ENCODE results near the gene MPC2.

Gene MPC2

DNA sequence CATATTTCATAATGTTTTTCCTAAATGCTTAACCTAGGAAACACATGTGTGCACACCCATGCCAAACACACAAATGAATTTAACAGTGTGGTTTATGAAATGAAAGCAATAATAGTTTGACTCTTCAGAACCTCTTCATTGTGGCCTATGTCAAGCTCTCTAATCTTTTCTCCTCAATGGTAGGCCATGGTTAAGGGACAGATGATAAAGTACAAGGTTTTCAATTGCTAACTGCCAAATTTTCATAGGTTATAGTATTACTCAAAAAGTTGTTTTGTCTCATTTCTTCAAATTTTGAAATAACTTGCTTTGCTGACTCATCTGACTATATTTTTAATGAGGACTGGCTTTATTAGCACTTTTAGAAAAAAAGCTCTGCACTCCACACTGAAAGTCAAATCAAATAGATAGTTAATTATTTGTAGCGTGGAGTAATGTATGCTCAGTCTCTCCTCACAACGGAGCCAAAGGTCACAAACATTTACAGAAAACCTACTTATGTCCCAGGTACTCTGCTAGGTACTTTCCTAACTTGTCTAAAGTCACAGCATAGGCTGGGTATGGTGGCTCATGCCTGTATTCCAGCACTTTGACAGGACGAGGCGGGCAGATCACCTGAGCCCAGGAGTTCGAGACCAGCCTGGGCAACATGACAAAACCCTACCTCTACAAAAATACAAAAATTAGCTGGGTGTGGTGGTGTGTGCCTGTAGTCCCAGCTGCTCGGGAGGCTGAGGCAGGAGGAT is 19.9 kb downstream of the MPC2 start:
- TF ChIP-seq, protein P1, sequence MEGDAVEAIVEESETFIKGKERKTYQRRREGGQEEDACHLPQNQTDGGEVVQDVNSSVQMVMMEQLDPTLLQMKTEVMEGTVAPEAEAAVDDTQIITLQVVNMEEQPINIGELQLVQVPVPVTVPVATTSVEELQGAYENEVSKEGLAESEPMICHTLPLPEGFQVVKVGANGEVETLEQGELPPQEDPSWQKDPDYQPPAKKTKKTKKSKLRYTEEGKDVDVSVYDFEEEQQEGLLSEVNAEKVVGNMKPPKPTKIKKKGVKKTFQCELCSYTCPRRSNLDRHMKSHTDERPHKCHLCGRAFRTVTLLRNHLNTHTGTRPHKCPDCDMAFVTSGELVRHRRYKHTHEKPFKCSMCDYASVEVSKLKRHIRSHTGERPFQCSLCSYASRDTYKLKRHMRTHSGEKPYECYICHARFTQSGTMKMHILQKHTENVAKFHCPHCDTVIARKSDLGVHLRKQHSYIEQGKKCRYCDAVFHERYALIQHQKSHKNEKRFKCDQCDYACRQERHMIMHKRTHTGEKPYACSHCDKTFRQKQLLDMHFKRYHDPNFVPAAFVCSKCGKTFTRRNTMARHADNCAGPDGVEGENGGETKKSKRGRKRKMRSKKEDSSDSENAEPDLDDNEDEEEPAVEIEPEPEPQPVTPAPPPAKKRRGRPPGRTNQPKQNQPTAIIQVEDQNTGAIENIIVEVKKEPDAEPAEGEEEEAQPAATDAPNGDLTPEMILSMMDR (conservative IDR thresholded peaks at IDR 0.05; ENCODE audit: low read depth, low read length), result no peak
- H2AFZ ChIP-seq (ENCODE audit: low read depth), result no peak overlapping the region
- H3K36me3 ChIP-seq (ENCODE audit: insufficient read depth), result no peaks in the 10 kb centered on the region; the same call in 1 of the 2 replicates
- H3K4me3 ChIP-seq (IDR thresholded peaks at IDR 0.05; ENCODE audit: insufficient read depth, low read depth, low read length), result no peak overlapping the region
- H3K9ac ChIP-seq, result no peak overlapping the region
- no peaks in the 10 kb centered on the region for H4K20me1 ChIP-seq (ENCODE audit: insufficient read depth)
- H3K27ac ChIP-seq, result no peak overlapping the region
- H3K79me2 ChIP-seq (ENCODE audit: insufficient read depth, low read depth), result no peaks in the 10 kb centered on the region
- H3K27me3 ChIP-seq (ENCODE audit: insufficient read depth, low read depth), result no peaks in the 10 kb centered on the region
- H3K4me2 ChIP-seq, result no peak overlapping the region
- H3K4me1 ChIP-seq (ENCODE audit: low read depth, poor library complexity, severe bottlenecking), result peaks cover 7% of the 10 kb centered on the region

DNA sequence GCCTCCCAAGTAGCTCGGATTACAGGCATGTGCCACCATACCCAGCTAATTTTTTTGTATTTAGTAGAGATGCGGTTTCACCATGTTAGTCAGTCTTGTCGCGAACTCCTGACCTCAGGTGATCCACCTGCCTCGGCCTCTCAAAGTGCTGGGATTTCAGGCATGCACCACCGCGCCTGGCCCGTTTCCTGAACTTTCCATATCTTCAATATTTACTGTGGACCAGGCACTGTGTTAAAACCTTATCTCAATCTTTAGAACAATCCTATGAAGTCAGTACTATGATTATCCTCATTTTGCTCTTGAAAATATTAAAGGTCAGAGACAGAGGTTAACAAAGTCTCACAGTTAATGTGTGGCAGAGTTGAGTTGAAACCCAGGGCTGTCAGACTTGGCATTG is 21.3 kb downstream of the MPC2 start:
- no peak overlapping the region for H3K4me3 ChIP-seq (IDR thresholded peaks at IDR 0.05; ENCODE audit: insufficient read depth, low read depth, low read length)
- no peak overlapping the region for H3K9ac ChIP-seq
- H3K4me2 ChIP-seq, result no peak overlapping the region
- no peaks in the 10 kb centered on the region for H3K4me1 ChIP-seq (ENCODE audit: low read depth, poor library complexity, severe bottlenecking)
- no peaks in the 10 kb centered on the region for H4K20me1 ChIP-seq (ENCODE audit: insufficient read depth)
- no peaks in the 10 kb centered on the region for H3K27me3 ChIP-seq (ENCODE audit: insufficient read depth, low read depth)
- TF ChIP-seq, protein P1 (conservative IDR thresholded peaks at IDR 0.05; ENCODE audit: low read depth, low read length), result no peak
- H3K79me2 ChIP-seq (ENCODE audit: insufficient read depth, low read depth), result no peaks in the 10 kb centered on the region
- H3K27ac ChIP-seq, result no peak overlapping the region
- no peak overlapping the region for H2AFZ ChIP-seq (ENCODE audit: low read depth)
- H3K36me3 ChIP-seq (ENCODE audit: insufficient read depth), result no peaks in the 10 kb centered on the region; the same call in 1 of the 2 replicates

DNA sequence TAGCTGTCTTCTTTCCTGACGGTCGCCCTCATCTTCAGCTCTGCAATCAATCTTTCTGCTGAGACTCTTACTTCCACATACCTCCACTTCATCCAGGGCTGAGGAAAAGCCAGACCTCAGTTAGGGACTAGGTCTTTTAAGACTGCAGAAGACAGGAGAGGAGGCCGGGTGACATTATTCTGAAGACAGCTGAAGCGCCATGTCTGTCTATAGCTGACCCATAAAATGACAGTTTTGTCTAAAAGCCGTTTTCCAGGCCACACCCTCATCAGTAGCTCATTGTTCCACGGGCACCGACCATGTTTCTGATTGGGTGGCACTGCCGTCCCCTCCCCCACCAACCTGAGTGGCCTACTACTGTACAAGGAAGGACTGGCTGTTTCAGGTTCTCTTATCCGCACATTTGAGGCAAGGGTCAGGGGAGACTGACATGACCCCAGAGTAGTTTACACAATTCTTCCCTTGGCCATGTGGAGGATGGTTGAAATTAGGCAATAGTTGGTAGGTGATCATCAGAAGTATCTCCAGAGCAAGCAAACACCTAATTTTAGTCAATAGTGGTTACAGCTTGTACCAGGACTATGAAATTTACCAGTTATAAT is 22.9 kb downstream of the MPC2 start, which contains the start of gene ADCY10:
TSS of gene ADCY10 (minus strand) at position 240 of the 602 bp plus-strand sequence. CDS start 8,994 bp downstream, outside the sequence.
- H3K27me3 ChIP-seq (ENCODE audit: insufficient read depth, low read depth), result no peaks in the 10 kb centered on the region
- no peak within 1 kb of the TSS for H3K9ac ChIP-seq
- no peaks in the 10 kb centered on the region for H4K20me1 ChIP-seq (ENCODE audit: insufficient read depth)
- no peaks in the 10 kb centered on the region for H3K4me1 ChIP-seq (ENCODE audit: low read depth, poor library complexity, severe bottlenecking)
- H3K4me2 ChIP-seq, result no peak within 1 kb of the TSS
- no peaks in the 10 kb centered on the region for H3K36me3 ChIP-seq (ENCODE audit: insufficient read depth)
- TF ChIP-seq, protein P1 (conservative IDR thresholded peaks at IDR 0.05; ENCODE audit: low read depth, low read length), result no peak
- no peaks in the 10 kb centered on the region for H3K79me2 ChIP-seq (ENCODE audit: insufficient read depth, low read depth)
- no peak within 1 kb of the TSS for H3K4me3 ChIP-seq (IDR thresholded peaks at IDR 0.05; ENCODE audit: insufficient read depth, low read depth, low read length)
- H3K27ac ChIP-seq, result no peak within 1 kb of the TSS
- H2AFZ ChIP-seq (ENCODE audit: low read depth), result no peak within 1 kb of the TSS

DNA sequence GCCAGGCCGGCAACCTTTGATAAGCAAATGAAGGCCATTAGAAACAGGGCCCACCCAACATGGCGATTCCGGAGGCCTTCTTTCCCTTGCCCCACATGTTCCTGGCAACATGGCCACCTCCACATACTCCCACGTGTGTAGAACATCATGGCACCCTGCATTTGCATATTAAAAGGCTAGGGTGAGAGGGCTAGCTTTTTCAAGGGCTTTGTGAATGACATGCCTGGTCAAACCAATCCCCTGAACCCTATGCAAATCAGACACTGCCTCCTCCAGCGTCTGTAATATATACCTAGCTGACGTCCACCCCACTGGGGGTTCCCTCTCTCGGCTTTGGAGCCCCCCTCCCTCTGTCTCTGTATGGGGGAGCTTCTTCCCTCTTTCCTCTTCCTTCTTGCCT is 24.6 kb downstream of the MPC2 start:
- no peaks in the 10 kb centered on the region for H3K79me2 ChIP-seq (ENCODE audit: insufficient read depth, low read depth)
- H3K4me1 ChIP-seq (ENCODE audit: low read depth, poor library complexity, severe bottlenecking), result no peaks in the 10 kb centered on the region
- H4K20me1 ChIP-seq (ENCODE audit: insufficient read depth), result no peaks in the 10 kb centered on the region
- TF ChIP-seq, protein P1 (conservative IDR thresholded peaks at IDR 0.05; ENCODE audit: low read depth, low read length), result no peak
- no peaks in the 10 kb centered on the region for H3K27me3 ChIP-seq (ENCODE audit: insufficient read depth, low read depth)
- no peak overlapping the region for H3K4me3 ChIP-seq (IDR thresholded peaks at IDR 0.05; ENCODE audit: insufficient read depth, low read depth, low read length)
- no peak overlapping the region for H3K9ac ChIP-seq
- no peak overlapping the region for H3K27ac ChIP-seq
- H3K4me2 ChIP-seq, result no peak overlapping the region
- no peaks in the 10 kb centered on the region for H3K36me3 ChIP-seq (ENCODE audit: insufficient read depth)
- H2AFZ ChIP-seq (ENCODE audit: low read depth), result no peak overlapping the region

Data from KMS-11 (cell line).